Stimulated activated CD4-positive, alpha-beta T cell treated with anti-CD3 and anti-CD28 coated beads, TNF-alpha, amount 100 ng/mL, for 1 hour (primary cell): ENCODE measurements around the gene PRR29.

ENCODE experiments used
- DNase-seq, 3 donors: peaks; one replicate each; pipeline ENCODE4 v3.0.0-alpha.2; 2020; ENCODE audit warnings: low read depth in 3 of 3, low spot score in 1 of 3

Gene PRR29

DNA sequence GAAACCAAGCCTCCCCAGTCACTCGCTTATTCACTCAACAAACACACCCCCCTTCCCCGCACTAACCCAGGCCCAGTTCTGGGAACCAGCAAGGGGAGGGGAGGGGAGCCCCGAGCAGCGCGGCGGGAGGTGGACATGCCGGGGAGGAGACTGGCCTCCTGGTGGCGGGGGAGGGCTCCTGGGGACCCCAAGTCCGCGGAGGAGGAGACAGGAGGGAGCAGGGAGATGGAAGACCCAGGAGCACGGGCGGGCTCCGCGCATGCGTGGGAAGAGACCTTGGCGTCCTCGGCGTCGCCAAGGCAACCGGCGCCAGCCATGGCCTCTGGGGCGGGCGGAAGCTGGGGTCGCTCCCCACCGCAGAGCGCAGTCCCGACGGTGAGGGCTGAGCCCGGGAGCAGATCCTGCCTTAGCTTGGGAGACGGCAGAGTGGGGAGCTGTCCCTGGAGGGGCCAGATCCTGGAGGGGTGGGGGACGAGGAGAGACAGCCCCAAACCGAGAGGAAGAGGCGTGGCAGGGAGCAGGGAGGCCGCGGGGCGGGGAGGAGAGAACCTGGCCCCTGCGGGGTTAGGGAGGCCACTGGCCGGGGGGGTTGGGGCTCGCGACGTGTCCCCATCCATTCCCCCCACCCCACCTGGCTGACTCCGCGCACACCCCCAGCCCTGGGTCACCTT is at the start of gene PRR29:
Gene PRR29, plus strand, starts transcription at position 302 of the 671 bp plus-strand sequence. Its CDS starts 14 bp downstream, at position 316.
- peak; percentile 42 to 55 (median 53) for DNase-seq

DNA sequence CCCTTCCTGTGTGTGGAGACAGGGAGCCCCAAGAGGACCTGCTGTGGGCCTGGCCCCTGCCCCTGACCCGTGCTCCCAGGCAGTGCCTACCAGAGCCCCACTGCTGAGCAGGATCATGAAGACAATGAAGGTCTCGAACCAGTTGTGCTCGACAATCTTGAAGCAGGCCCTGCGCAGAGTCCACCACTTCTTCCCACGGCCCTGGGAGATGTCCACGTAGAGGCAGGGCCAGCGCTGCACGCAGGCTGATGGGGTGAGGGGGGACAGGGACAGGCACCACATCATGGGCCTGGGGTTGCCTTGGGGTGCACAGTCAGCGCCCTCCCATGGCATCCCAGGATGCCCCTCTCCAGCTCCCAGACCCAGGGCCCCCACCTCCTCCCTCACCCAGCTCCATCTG is 49.6 kb upstream of the PRR29 start:
- DNase-seq = no peak

DNA sequence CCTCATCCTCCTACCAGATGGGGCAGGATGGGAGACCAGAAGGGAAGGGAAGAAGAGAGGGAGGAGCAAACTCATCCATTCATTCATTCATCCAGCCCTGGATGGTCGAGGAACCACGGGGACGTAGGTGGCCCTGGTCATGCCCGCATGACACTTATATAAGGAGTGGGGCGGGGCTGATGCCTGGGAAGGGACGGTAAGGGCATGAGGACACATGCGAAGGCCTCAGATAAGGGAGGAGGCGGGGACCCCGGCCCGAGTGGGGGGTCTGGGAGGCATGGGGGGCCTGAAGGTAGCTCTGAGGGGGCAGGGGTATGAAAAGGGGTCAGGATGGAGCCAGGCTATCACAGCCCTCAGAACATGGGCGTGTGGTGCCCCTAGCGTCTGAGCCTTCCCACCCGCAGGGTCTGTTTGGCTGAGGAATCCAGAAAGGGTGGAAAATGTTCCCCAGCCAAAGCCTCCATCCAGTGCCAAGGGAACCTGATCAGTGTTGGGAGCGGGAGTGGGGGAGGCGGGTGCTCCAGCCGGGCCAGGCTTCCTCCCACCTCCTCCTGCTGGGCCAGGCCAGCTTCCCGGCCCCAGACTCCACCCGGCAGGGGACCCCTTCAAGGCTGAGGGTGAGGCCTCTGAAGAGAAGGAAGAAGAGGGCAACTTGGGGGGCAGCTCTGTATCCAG is 48.4 kb upstream of the PRR29 start:
- DNase-seq = no peak

DNA sequence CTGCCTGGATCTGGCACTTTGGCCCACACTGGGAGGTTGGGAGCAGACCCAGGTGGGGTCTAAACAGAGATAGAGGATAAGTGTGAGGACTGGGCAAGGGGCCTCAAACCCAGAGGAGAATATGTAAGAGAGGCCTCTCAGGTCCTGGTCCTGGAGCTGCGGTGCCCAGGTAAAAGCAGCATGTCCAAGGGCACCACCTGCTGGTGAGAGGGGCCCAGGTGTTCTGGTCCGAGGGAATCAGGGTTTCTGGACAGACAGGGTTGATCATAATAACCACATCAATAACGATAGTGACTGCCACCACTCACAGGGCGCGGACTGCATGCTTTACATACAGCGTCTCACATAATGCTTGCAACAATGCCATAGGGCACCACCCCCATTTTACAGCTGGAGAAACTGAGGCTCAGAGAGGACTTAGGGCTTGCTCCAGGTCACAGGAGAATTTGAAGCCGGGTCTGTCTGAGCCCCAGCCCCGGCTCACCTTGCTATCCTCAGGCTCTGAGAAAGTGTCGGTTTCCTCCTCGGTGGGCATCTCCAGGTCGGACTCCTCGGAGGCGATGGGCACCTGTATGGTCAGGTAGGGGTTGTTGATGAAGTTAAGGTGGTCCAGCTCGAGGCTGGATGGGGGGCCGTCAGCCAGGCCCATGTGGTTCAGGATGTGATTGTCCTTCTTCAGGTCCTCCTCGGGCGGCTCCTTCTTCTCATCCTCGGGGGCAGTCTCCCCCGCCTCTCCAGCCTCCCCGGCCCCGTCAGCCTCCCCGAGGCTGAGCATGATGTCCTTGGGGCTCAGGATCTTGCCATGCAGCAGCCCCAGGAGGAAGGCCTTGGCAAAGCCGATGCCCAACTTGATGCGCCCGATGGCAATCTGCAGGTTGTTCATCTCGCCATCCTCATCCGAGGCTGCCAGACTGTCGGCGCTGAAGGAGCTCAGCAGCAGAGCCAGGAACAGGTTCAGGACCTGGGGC is 46.9 kb upstream of the PRR29 start:
- peak in 1 of 3 donors; percentile 12 for DNase-seq

DNA sequence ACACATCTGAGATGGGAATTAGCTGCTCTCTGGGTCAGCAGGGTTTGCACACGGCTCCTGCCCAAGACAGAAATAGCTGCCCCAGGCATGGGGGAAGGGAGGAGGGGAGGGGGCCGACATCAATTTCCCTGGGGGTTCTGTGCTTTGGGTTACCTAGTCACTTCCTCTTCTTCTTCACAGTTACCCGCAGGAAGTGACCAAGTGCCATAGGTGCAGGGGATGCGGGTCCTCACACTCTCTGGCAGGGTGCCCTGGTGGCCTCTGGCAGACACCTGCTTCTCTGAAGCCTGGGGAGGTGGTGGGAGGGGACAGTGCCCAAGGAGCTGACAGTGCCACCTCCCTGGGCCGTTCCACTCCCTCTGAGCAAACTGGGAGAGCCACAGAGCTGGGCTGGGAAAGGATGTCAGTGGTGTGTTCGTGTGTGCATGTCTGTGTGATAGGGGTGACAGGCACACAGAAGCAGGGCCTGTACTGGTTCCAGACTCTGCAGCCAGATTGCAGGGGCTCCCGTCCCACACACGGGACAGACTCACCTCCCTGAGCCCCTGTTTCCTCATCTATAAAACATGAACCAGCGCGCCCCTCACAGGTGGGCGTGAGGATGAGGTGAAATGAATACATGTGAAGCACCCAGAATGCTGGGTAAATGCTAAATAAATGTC is 43.6 kb upstream of the PRR29 start:
- no peak for DNase-seq

- no peak for DNase-seq
Observed at GRCh38 chr17:63955232-63955631, 42.9 kb upstream of the PRR29 start.

GRCh38 chr17:63955791-63956190 is 42.4 kb upstream of the PRR29 start:
- no peak for DNase-seq

- DNase-seq = no peak
Observed at GRCh38 chr17:63956296-63956920, 41.7 kb upstream of the PRR29 start.

DNA sequence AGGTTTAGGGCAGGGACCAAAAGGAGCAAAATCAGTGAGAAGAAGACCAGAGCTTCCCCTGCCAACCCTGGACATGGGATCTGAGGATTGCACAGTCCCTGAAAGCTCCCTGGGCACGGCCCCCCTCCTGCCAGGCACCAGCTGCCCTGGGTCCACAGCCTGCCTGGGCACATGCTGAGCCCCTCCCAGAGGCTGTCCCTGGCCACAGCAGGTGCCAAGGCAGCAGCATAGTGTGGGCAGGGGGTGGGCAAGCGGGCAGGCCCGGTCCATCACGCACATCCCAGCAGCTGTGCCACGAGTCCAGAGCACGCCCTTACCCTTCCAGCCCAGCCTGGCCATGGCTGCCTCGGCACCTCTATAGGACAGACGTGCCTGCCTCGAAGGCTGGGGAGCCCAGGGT is 38.1 kb upstream of the PRR29 start:
- no peak for DNase-seq

GRCh38 chr17:63960430-63960829 is 37.7 kb upstream of the PRR29 start:
- no peak for DNase-seq

- DNase-seq = peak in 1 of 3 donors; percentile 18
Observed at GRCh38 chr17:63961355-63962212, 36.6 kb upstream of the PRR29 start.

- DNase-seq = no peak
Observed at GRCh38 chr17:63962298-63962744, 35.8 kb upstream of the PRR29 start.

GRCh38 chr17:63963123-63963522 is 35.0 kb upstream of the PRR29 start:
- DNase-seq = no peak

- no peak for DNase-seq
Observed at GRCh38 chr17:63966646-63967264, 31.4 kb upstream of the PRR29 start.

DNA sequence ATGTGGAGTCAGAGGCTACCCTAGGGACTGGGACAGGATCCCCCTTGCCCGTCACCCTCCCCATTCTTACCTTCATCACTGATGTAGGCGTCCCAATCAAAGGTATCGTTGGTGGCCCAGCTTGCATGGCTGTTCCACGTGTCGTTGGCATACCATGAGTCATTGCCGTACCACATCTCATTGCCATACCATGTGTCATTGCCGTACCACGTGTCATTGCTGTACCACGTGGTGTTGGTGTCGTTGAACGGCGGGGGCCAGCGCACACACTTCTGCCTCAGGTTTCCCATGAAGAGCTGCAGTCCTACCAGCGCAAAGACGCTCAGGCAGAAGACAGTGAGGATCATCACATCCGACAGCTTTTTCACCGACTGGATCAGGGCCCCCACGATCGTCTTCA is 30.2 kb upstream of the PRR29 start:
- no peak for DNase-seq

DNA sequence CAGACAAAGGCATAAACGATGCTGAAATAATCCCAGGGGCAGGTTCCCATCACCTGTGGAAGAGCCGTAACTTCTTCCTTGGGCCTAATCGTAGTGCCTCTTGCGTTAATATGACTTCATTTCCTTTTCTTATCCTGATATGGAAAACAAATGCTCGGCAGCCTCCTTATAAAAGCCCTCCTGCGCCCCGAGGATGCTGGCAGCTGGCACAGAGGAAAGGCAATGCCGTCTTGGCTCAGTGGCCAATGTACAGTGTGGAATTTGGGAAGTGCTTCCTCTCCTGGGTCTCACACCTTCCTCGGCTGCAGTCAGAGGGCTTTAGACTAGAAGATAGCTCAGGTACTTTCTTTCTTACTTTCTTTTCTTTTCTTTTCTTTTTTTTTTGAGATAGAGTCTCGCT is 28.9 kb upstream of the PRR29 start:
- no peak for DNase-seq

DNA sequence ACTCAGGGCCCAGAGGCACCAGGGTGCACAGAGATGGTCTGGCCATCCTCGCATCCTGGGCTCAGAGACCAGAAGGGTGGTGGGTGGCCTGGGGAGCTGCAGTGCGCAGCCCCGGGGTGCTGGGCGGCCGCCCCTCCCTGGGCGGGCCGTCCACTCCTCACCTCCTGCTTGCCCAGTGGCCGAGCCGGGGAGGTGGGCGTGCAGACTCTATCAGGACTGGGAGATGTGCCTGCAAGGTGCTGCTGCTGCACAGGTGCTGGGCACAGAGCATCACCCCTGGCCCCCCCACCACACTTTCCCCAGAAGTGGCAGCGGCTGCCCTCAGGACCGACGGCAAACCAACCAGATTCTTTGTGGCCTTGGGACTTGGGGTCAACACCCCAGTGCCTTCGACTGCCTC is 25.4 kb upstream of the PRR29 start, which contains the start of gene SCN4A:
Gene SCN4A, minus strand, starts transcription at position 123 of the 400 bp plus-strand sequence. Its CDS starts 77 bp downstream, at position 46.
- no peak for DNase-seq

DNA sequence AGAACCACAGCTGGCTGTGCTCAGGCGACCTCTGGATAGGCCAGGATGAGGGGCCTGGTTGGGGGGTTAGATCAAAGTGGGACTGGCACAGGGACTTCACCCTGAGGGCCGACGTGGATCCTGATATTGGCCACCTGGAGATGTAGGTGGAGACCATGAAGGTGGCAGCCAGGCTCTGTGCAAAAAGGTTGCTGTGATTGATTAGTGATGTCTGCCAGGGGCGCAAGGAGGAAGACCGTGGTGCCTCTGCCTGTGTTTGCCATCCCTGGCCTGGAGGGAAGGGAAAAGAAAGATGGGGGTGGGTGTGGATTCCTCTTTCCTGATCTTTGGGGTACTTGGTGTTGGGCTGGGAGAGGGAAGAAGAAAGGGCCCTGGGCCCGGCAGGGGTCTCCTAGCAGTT is 24.9 kb upstream of the PRR29 start:
- no peak for DNase-seq

DNA sequence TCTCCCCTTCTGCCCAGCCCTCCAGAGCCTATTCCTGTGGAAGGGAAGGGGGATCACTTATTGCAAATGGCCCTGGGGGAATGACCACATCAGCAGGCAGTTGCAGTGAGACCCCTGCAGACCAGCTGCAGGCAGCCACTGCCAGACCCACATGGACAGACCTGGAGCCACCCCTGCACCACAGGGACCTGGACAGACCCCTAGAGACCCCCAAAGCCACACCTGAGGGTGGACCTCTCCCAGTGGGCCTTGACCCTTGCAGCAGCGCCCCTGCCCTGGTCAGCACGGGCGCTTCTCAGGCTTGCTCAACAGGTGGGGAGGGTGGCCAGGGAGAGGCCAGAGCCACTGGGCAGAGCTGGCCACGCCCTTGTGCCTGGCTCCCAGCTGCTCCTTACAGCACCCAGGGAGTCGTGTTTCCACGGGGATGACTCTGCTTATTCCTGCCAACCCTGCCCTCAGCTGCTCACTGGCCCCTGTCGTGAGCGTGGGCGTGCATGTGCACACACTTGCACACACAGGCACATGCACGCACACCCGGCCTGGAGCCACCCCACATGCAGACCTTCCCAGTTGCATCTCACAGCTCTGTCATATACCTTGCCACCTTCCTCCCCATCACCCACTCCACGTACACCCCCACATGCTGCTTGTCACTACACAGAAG is 24.1 kb upstream of the PRR29 start:
- DNase-seq = no peak
